HUES48 (cell line): Measurements from ENCODE around the gene TRIM37.
"Not testable (repeated sequence)": the region's sequence is repeated elsewhere in the genome, so short reads cannot be mapped to it uniquely, and the experiment has no call there.

Experiments used
- H3K27ac ChIP-seq: one replicate; pipeline ENCODE4 v1.7.0; 2013; ENCODE audit warnings: low read depth, low read length, inconsistent platforms
- H3K27me3 ChIP-seq: 2 replicates; pipeline ENCODE4 v1.6.1; 2013; ENCODE audit warnings: mild to moderate bottlenecking, low read length; ENCODE audit not compliant: control insufficient read depth, insufficient read depth
- H3K36me3 ChIP-seq: 2 replicates; pipeline ENCODE4 v1.6.1; 2013; ENCODE audit warnings: low read length; ENCODE audit not compliant: control insufficient read depth, insufficient read depth
- H3K4me1 ChIP-seq: 2 replicates; pipeline ENCODE4 v1.6.1; 2013; ENCODE audit warnings: mild to moderate bottlenecking, low read length; ENCODE audit not compliant: control insufficient read depth, insufficient read depth
- H3K4me3 ChIP-seq: 2 replicates; pipeline ENCODE4 v1.5.1; 2013; ENCODE audit warnings: mild to moderate bottlenecking, low read depth, low read length
- H3K9ac ChIP-seq: 2 replicates; pipeline ENCODE4 v1.6.1; 2013; ENCODE audit warnings: mild to moderate bottlenecking, low read depth, low read length, moderate library complexity
- H3K9me3 ChIP-seq: 2 replicates; pipeline ENCODE4 v1.6.1; 2013; ENCODE audit warnings: low read length; ENCODE audit not compliant: control insufficient read depth, insufficient read depth

TRIM37 gene

DNA sequence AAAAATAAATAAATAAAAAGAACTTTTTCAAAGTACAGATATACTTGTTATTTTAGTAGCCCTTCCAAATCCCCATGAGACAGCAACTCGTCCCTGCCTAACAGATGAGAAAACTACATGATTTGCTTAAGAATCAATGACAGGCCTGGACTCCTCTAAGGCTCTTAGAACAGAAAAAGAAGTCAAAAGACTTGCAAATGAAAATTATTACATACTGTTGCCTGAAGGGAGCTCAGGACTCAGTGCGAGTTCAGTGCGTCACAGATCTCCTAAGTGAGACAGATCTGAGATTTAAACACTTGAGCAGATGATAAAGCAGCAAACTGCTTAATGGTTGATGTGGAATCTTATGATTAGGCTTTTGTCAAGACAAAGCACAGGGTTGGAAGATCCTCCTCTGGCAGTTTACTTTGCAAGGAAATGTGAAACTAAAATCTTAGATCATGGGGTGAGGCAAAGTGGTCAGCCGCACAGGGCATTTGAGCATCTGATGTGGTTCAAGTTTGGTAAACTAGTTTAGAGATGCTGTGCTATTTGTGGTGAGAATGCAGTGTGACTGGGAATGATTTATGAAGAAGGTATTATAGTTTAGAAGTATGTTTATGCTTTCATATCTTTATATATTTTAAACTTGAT is 138.1 kb downstream of the TRIM37 start:
- peak overlapping the region; percentile 0 for H3K27ac ChIP-seq
- H3K27me3 ChIP-seq: no peaks in the 10 kb centered on the region
- no peak overlapping the region for H3K4me3 ChIP-seq
- H3K36me3 ChIP-seq: no peaks in the 10 kb centered on the region
- H3K4me1 ChIP-seq: peaks cover 34% of the 10 kb centered on the region
- no peak overlapping the region for H3K9ac ChIP-seq
- no peaks in the 10 kb centered on the region for H3K9me3 ChIP-seq

DNA sequence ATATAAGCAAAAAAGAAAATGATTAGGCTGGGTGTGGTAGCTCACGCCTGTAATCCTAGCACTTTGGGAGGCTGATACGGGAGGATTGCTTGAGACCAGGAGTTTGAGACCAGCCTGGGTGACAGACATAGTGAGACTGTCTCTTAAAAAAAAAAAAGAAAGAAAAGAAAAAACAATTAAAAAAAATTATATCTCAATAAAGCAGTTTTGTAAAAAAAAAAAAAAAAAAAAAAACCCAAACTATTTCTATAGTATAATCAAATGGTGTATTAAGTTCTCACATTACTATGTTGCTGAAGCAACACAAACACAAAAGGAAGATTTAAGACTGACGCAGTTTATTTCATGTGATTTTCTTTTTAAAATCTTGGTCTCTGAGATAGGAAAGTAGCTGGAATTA is 140.5 kb downstream of the TRIM37 start:
- Histone ChIP-seq H3K36me3 (no peaks in the 10 kb centered on the region), H3K9me3 (no peaks in the 10 kb centered on the region), H3K4me3 (no peak overlapping the region), H3K27me3 (no peaks in the 10 kb centered on the region), H3K9ac (no peak overlapping the region), H3K27ac (no peak overlapping the region), H3K4me1 (peaks cover 34% of the 10 kb centered on the region)

- H3K36me3 ChIP-seq: no peaks in the 10 kb centered on the region
- H3K4me3 ChIP-seq: no peak overlapping the region
- H3K9me3 ChIP-seq: no peaks in the 10 kb centered on the region
- H3K27ac ChIP-seq: no peak overlapping the region
- H3K9ac ChIP-seq: no peak overlapping the region
- H3K4me1 ChIP-seq: peaks cover 34% of the 10 kb centered on the region
- H3K27me3 ChIP-seq: no peaks in the 10 kb centered on the region
These were observed 141.5 kb downstream of the TRIM37 start for GRCh38 chr17:58965221-58965620.

GRCh38 chr17:58960068-58960467 is 146.6 kb downstream of the TRIM37 start:
- Histone ChIP-seq H3K27me3 (no peaks in the 10 kb centered on the region), H3K36me3 (no peaks in the 10 kb centered on the region), H3K9ac (no peak overlapping the region), H3K4me3 (no peak overlapping the region), H3K9me3 (no peaks in the 10 kb centered on the region), H3K4me1 (peaks cover 2% of the 10 kb centered on the region; the same call in 1 of the 2 replicates), H3K27ac (peak overlapping the region; percentile 24)

- H3K4me3 ChIP-seq, H3K4me1 ChIP-seq, H3K27me3 ChIP-seq, H3K9me3 ChIP-seq, H3K27ac ChIP-seq, H3K36me3 ChIP-seq, H3K9ac ChIP-seq: not testable (repeated sequence)
These were observed 149.0 kb downstream of the TRIM37 start for GRCh38 chr17:58957725-58958073.

GRCh38 chr17:58956997-58957724 is 149.5 kb downstream of the TRIM37 start:
- no peak overlapping the region for H3K9ac ChIP-seq
- H3K9me3 ChIP-seq: no peaks in the 10 kb centered on the region
- no peaks in the 10 kb centered on the region for H3K4me1 ChIP-seq
- H3K27me3 ChIP-seq: no peaks in the 10 kb centered on the region
- H3K4me3 ChIP-seq: no peak overlapping the region
- no peak overlapping the region for H3K27ac ChIP-seq
- H3K36me3 ChIP-seq: no peaks in the 10 kb centered on the region

GRCh38 chr17:58954358-58954757 is 152.3 kb downstream of the TRIM37 start:
- H3K9ac ChIP-seq, H3K27ac ChIP-seq, H3K27me3 ChIP-seq, H3K9me3 ChIP-seq, H3K4me3 ChIP-seq, H3K36me3 ChIP-seq, H3K4me1 ChIP-seq: not testable (repeated sequence)

DNA sequence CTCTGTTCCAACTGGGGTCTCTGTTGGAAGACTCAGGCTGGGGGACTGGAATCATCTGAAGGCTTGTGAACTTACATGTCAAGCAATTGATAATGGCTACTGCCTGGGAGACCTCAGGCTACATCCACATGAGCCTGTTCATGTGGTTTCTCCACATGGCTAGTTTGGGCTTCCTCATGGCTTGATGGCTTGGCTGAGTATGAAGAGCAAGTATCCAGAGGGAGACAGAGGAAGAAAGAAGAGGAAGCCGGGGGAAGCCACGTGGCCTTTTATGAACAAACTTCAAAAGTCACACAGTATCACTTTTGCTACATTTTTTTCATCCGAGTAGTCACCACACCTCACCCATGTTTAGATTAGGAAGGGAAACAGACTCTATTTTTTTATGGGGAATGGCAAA is 158.9 kb downstream of the TRIM37 start:
- Histone ChIP-seq H3K9me3 (no peaks in the 10 kb centered on the region), H3K27me3 (no peaks in the 10 kb centered on the region), H3K9ac (no peak overlapping the region), H3K27ac (no peak overlapping the region), H3K36me3 (no peaks in the 10 kb centered on the region), H3K4me1 (no peaks in the 10 kb centered on the region), H3K4me3 (no peak overlapping the region)

DNA sequence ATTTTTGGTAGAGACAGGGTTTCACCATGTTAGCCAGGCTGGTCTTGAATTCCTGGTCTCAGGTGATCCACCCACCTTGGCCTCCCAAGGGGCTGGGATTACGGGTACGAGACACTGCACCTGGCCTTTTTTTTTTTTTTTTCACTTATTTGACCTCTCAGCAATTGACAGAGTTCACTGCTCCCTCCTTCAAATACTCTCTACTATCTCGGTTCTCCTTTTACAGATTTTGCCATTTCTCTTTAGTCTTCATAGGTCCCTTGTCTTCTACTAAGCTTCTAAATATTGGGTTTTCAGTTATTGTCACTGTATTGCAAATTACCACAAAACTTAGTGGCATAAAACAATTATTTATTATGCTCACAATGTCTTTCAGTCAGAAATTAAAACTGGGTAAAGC is 159.3 kb downstream of the TRIM37 start:
- H3K9ac ChIP-seq: no peak overlapping the region
- no peaks in the 10 kb centered on the region for H3K4me1 ChIP-seq
- no peaks in the 10 kb centered on the region for H3K9me3 ChIP-seq
- no peaks in the 10 kb centered on the region for H3K36me3 ChIP-seq
- no peak overlapping the region for H3K27ac ChIP-seq
- H3K4me3 ChIP-seq: no peak overlapping the region
- no peaks in the 10 kb centered on the region for H3K27me3 ChIP-seq

DNA sequence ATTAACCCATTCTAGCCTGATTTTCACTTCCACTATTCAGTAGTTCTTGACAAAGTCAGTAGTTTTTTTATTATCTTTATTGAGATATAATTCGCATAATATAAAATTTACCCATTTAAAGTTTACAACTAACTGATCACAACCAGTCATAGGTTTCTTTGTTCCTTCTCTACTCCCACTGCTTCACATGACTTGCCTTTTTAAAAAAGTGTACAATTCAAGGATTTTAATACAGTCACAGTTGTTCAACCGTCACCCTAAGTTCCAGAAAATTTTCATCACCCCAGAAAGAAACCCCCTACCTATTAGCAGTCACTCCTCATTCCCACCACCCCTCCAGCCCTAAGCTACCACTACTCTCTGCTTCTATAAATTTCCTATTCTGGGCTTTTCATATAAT is 162.5 kb downstream of the TRIM37 start:
- Histone ChIP-seq H3K4me3 (no peak overlapping the region), H3K27me3 (no peaks in the 10 kb centered on the region), H3K9me3 (no peaks in the 10 kb centered on the region), H3K36me3 (no peaks in the 10 kb centered on the region), H3K27ac (no peak overlapping the region), H3K4me1 (no peaks in the 10 kb centered on the region), H3K9ac (no peak overlapping the region)

DNA sequence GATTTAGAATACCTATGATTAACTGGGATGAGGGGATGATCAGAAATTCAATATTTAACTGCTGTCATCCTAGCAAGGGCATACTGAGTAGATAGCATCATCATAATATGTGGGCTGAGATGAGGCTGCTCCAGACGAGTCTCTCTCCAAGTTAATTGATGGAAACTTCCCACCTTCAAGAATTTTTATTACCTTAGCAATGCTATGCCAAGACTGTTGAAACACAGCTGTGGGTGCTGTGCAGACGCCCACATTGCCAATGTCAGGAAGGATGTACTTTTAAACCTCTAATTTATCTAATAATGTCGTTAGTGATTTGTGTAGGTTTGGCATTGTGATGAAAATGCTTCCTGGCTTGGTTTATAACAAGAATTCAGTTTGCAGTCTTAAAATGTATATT is 170.4 kb downstream of the TRIM37 start:
- no peaks in the 10 kb centered on the region for H3K9me3 ChIP-seq
- H3K9ac ChIP-seq: no peak overlapping the region
- H3K27me3 ChIP-seq: no peaks in the 10 kb centered on the region
- no peaks in the 10 kb centered on the region for H3K36me3 ChIP-seq
- H3K27ac ChIP-seq: no peak overlapping the region
- no peaks in the 10 kb centered on the region for H3K4me1 ChIP-seq
- H3K4me3 ChIP-seq: no peak overlapping the region
